Right forelimb (tissue), 1 donor: ENCODE measurements around the gene OR13J1.
"Not testable (repeated sequence)": the region's sequence is repeated elsewhere in the genome, so short reads cannot be mapped to it uniquely, and the experiment has no call there.

Experiments
- DNase-seq: peaks from one replicate; pipeline ENCODE4 v3.0.0-alpha.2; 2018

OR13J1 gene

GRCh38 chr9:35870351-35870923, at the start of gene OR13J1:
TSS of gene OR13J1 (minus strand) at chr9:35870401. CDS start at chr9:35870401, 0 bp downstream.
- no peak for DNase-seq

- DNase-seq: no peak
These were observed 49.2 kb upstream of the OR13J1 start for GRCh38 chr9:35919212-35920008.

GRCh38 chr9:35918780-35919179, 48.6 kb upstream of the OR13J1 start:
- no peak for DNase-seq

- DNase-seq: no peak
These were observed 47.1 kb upstream of the OR13J1 start for GRCh38 chr9:35917261-35917660.

- DNase-seq: no peak
These were observed 45.6 kb upstream of the OR13J1 start for GRCh38 chr9:35915681-35916294.

- no peak for DNase-seq
These were observed 44.2 kb upstream of the OR13J1 start for GRCh38 chr9:35914301-35914807.

GRCh38 chr9:35913429-35913828, 43.2 kb upstream of the OR13J1 start:
- DNase-seq: not testable (repeated sequence)

- no peak for DNase-seq
These were observed 42.7 kb upstream of the OR13J1 start for GRCh38 chr9:35912791-35913400.

GRCh38 chr9:35911690-35912089, 41.5 kb upstream of the OR13J1 start:
- no peak for DNase-seq

GRCh38 chr9:35910613-35911359, 40.6 kb upstream of the OR13J1 start:
- DNase-seq: no peak

- no peak for DNase-seq
These were observed 39.7 kb upstream of the OR13J1 start for GRCh38 chr9:35909687-35910612.

GRCh38 chr9:35909274-35909673, 39.1 kb upstream of the OR13J1 start, which contains the start of gene SPAAR:
TSS of gene SPAAR (plus strand) at chr9:35909490. CDS start at chr9:35910464, 974 bp downstream.
- DNase-seq: no peak

- peak; percentile 63 for DNase-seq
These were observed 38.4 kb upstream of the OR13J1 start for GRCh38 chr9:35908504-35909125.

GRCh38 chr9:35907711-35908503, 37.7 kb upstream of the OR13J1 start:
- DNase-seq: peak; percentile 86

- DNase-seq: peak; percentile 70
These were observed 36.9 kb upstream of the OR13J1 start for GRCh38 chr9:35906923-35907699.

GRCh38 chr9:35905912-35906679, 35.9 kb upstream of the OR13J1 start, which contains the start of gene HRCT1:
TSS of gene HRCT1 (plus strand) at chr9:35906202. CDS start at chr9:35906288, 86 bp downstream.
- DNase-seq: peak; percentile 91

- no peak for DNase-seq
These were observed 35.0 kb upstream of the OR13J1 start for GRCh38 chr9:35905051-35905781.
